ENCODE results near the gene COL1A2. TPM values are rescaled to one million over a fixed set of nuclear protein-coding genes. Genes with fewer than 3 reads are reported as not detected.

Gene COL1A2
- total and polyA plus RNA-seq, 2 experiments from 2014 or later: 1,836 to 2,200 TPM

DNA sequence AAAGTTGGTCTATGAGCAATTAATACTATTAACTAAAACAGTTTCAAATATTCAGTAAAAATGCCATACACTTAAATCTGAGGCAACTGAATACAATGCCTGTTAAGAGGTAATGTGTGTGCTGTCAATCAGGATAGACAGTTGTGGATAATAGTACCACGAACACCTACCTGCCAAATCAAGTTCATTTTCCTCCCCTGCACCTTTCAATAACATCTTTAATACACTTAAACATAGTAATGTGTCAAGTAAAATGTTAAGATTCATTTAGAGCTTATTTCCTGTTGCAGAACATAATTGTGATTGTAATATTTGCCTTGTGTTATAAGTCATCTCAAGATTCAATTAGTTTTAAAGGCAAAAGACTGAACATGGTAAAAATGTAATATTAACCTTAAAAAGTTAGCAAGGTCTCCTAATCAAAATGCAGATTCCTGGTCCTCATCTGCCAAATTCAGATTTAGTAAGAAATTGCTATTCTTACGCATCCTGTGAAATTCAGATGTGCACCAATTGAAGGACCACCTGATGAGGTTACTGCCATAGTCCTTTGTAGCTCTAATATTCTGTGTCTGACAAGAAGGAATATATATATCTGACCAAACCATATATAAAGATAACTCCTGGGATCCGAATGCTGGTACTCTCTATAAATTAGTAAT is 37.1 kb downstream of the COL1A2 start:
- Histone ChIP-seq H3K9me2 (replicated peaks; ENCODE audit: insufficient read depth) (no peaks in the 10 kb centered on the region), H3K9me3 (ENCODE audit: low read depth) (no peaks in the 10 kb centered on the region), H2AFZ (no peak overlapping the region), H3K27ac (no peak overlapping the region), H4K20me1 (ENCODE audit: insufficient read depth, poor library complexity, severe bottlenecking) (no peaks in the 10 kb centered on the region), H3K27me3 (no peaks in the 10 kb centered on the region), H3K79me2 (no peaks in the 10 kb centered on the region), H3K36me3 (replicated peaks; ENCODE audit: insufficient read depth, low read depth) (no peaks in the 10 kb centered on the region), H3K4me3 (no peak overlapping the region), H3K4me1 (ENCODE audit: insufficient read depth) (no peaks in the 10 kb centered on the region), H3K4me2 (no peak overlapping the region)
- 83% methylated on average over 3 of the region's 3 CpGs for WGBS (ENCODE audit: low lambda C conversion rate, missing lambda C conversion rate)
- TF ChIP-seq EZH2phosphoT487 (IDR thresholded peaks at IDR 0.05; ENCODE audit: low read depth, severe bottlenecking, unreplicated experiment) (no peak), EZH2 (IDR thresholded peaks at IDR 0.05; ENCODE audit: borderline replicate concordance) (no peak)
- TF ChIP-seq, protein P1, sequence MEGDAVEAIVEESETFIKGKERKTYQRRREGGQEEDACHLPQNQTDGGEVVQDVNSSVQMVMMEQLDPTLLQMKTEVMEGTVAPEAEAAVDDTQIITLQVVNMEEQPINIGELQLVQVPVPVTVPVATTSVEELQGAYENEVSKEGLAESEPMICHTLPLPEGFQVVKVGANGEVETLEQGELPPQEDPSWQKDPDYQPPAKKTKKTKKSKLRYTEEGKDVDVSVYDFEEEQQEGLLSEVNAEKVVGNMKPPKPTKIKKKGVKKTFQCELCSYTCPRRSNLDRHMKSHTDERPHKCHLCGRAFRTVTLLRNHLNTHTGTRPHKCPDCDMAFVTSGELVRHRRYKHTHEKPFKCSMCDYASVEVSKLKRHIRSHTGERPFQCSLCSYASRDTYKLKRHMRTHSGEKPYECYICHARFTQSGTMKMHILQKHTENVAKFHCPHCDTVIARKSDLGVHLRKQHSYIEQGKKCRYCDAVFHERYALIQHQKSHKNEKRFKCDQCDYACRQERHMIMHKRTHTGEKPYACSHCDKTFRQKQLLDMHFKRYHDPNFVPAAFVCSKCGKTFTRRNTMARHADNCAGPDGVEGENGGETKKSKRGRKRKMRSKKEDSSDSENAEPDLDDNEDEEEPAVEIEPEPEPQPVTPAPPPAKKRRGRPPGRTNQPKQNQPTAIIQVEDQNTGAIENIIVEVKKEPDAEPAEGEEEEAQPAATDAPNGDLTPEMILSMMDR (IDR thresholded peaks at IDR 0.05; ENCODE audit: poor library complexity): no peak
- DNase-seq (ENCODE audit: low spot score): no peak

DNA sequence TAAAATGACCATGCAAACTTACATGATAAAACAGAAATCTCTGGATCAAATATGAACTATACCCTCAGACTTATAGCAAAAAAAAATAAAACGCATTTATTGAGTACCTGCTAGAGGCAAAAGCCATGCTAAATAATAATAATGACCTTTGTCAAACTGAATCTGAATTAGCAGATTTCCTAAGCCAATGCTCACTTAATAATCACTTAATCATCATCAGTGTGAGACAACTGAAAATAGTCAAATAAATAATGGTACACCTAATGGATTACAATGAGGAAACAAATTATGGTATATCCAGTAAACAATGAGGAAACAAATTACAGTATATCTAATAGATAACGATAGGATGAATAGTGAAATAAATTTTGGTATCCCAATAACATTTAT is 37.6 kb downstream of the COL1A2 start:
- no peaks in the 10 kb centered on the region for H3K79me2 ChIP-seq
- 90% methylated on average over 2 of the region's 2 CpGs for WGBS (ENCODE audit: low lambda C conversion rate, missing lambda C conversion rate)
- no peaks in the 10 kb centered on the region for H3K4me1 ChIP-seq (ENCODE audit: insufficient read depth)
- TF ChIP-seq EZH2phosphoT487 (IDR thresholded peaks at IDR 0.05; ENCODE audit: low read depth, severe bottlenecking, unreplicated experiment) (no peak), EZH2 (IDR thresholded peaks at IDR 0.05; ENCODE audit: borderline replicate concordance) (no peak)
- TF ChIP-seq, protein P1 (IDR thresholded peaks at IDR 0.05; ENCODE audit: poor library complexity): no peak
- H3K27ac ChIP-seq: no peak overlapping the region
- no peak for DNase-seq (ENCODE audit: low spot score)
- H3K4me2 ChIP-seq: no peak overlapping the region
- H3K9me3 ChIP-seq (ENCODE audit: low read depth): no peaks in the 10 kb centered on the region
- H3K9me2 ChIP-seq (replicated peaks; ENCODE audit: insufficient read depth): no peaks in the 10 kb centered on the region
- no peak overlapping the region for H2AFZ ChIP-seq
- H3K36me3 ChIP-seq (replicated peaks; ENCODE audit: insufficient read depth, low read depth): no peaks in the 10 kb centered on the region
- H4K20me1 ChIP-seq (ENCODE audit: insufficient read depth, poor library complexity, severe bottlenecking): no peaks in the 10 kb centered on the region
- no peaks in the 10 kb centered on the region for H3K27me3 ChIP-seq
- no peak overlapping the region for H3K4me3 ChIP-seq

DNA sequence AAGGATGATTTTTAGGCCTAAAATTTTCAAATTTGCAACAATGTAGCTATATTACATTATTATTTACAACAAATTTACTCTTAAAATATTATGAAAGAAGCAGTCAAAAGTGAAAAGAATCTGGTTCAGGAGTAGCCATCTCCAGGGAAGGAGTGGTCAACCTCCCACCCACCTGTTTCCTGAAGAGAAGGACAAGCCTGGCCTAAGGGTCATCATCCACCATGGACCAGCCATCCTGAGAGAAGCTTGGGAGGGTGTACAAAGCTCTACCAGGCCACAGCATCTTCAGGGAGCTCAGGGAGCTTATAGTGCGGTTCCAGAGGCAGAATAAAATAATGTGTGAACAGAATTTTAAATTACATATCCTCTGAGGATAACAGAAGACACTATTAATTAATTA is 38.1 kb downstream of the COL1A2 start:
- H3K79me2 ChIP-seq: no peaks in the 10 kb centered on the region
- no peaks in the 10 kb centered on the region for H4K20me1 ChIP-seq (ENCODE audit: insufficient read depth, poor library complexity, severe bottlenecking)
- H3K4me2 ChIP-seq: no peak overlapping the region
- no peaks in the 10 kb centered on the region for H3K9me3 ChIP-seq (ENCODE audit: low read depth)
- H3K27ac ChIP-seq: no peak overlapping the region
- DNase-seq (ENCODE audit: low spot score): no peak
- H2AFZ ChIP-seq: no peak overlapping the region
- no peaks in the 10 kb centered on the region for H3K9me2 ChIP-seq (replicated peaks; ENCODE audit: insufficient read depth)
- no peak for TF ChIP-seq EZH2phosphoT487 (IDR thresholded peaks at IDR 0.05; ENCODE audit: low read depth, severe bottlenecking, unreplicated experiment)
- TF ChIP-seq EZH2 (IDR thresholded peaks at IDR 0.05; ENCODE audit: borderline replicate concordance): no peak
- TF ChIP-seq, protein P1 (IDR thresholded peaks at IDR 0.05; ENCODE audit: poor library complexity): no peak
- 100% methylated on average over 1 of the region's 1 CpG for WGBS (ENCODE audit: low lambda C conversion rate, missing lambda C conversion rate)
- no peaks in the 10 kb centered on the region for H3K27me3 ChIP-seq
- no peaks in the 10 kb centered on the region for H3K4me1 ChIP-seq (ENCODE audit: insufficient read depth)
- H3K36me3 ChIP-seq (replicated peaks; ENCODE audit: insufficient read depth, low read depth): no peaks in the 10 kb centered on the region
- no peak overlapping the region for H3K4me3 ChIP-seq

Data from hepatocyte (in vitro differentiated cells).